HEK293 (cell line): ENCODE data around the gene FALEC.

Source experiments
- CTCF ChIA-PET: fragments of 350-600 bp; formaldehyde crosslinking; extraction: SDS; loops from one replicate; lab custom pipeline; 2021; ENCODE audit warnings: antibody characterized with exemption; lab: Yijun Ruan, JAX
- POLR2A ChIA-PET: fragments of 300-600 bp; formaldehyde crosslinking; extraction: SDS; loops from one replicate; lab custom pipeline; 2020; ENCODE audit warnings: antibody characterized with exemption, inconsistent platforms; lab: Yijun Ruan, JAX
- H3K27ac ChIP-seq: fragments of 200-500 bp; sonication (Bioruptor generic); 2 replicates; pipeline ENCODE4 v1.5.1; 2014; ENCODE audit warnings: low read depth, low read length, control low read depth, inconsistent platforms; ENCODE audit errors: extremely low read depth
- H3K36me3 ChIP-seq, 2 experiments: fragments of 200-500 bp in 1 of 2; sonication (Bioruptor generic) in 1 of 2; 1 replicate in 1 of 2; 2 replicates in 1 of 2; pipeline ENCODE4 v1.5.1; 2014 to 2017; ENCODE audit warnings: inconsistent platforms in 2 of 2, low read length in 2 of 2; ENCODE audit not compliant: control insufficient read depth in 2 of 2, insufficient read depth in 1 of 2
- H3K4me1 ChIP-seq: fragments of 200-500 bp; sonication (Bioruptor generic); 2 replicates; pipeline ENCODE4 v1.5.1; 2014; ENCODE audit warnings: mild to moderate bottlenecking, low read length, inconsistent platforms; ENCODE audit not compliant: control insufficient read depth, insufficient read depth
- H3K4me3 ChIP-seq: 2 replicates; pipeline ENCODE4 v1.5.1; 2011; ENCODE audit warnings: low read depth, mild to moderate bottlenecking, control low read depth, low read length, moderate library complexity
- H3K9me3 ChIP-seq: fragments of 200-500 bp; sonication (Bioruptor generic); 2 replicates; pipeline ENCODE4 v1.5.1; 2014; ENCODE audit warnings: low read depth, low read length, inconsistent platforms; ENCODE audit not compliant: control insufficient read depth, insufficient read depth
- EGR2 ChIP-seq: fragments of 450-650 bp; formaldehyde crosslinking; IDR thresholded peaks from 2 replicates; pipeline ENCODE4 v1.5.1; 2016; ENCODE audit warnings: low read depth, missing biosample characterization, missing genetic modification characterization
- FEZF1 ChIP-seq: fragments of 450-650 bp; formaldehyde crosslinking; IDR thresholded peaks from 2 replicates; pipeline ENCODE4 v1.5.1; 2016; ENCODE audit warnings: missing biosample characterization, missing genetic modification characterization
- OSR2 ChIP-seq: fragments of 450-650 bp; formaldehyde crosslinking; IDR thresholded peaks from 2 replicates; pipeline ENCODE4 v1.5.1; 2016; ENCODE audit warnings: missing biosample characterization, missing genetic modification characterization
- TCF7L2 ChIP-seq: IDR thresholded peaks from 2 replicates; pipeline ENCODE4 v1.6.1; 2011; ENCODE audit warnings: low read depth, mild to moderate bottlenecking, inconsistent platforms, low read length, moderate library complexity, borderline replicate concordance
- ZNF16 ChIP-seq: fragments of 450-650 bp; formaldehyde crosslinking; IDR thresholded peaks from 2 replicates; pipeline ENCODE4 v1.5.1; 2016; ENCODE audit warnings: low read depth, missing biosample characterization, missing genetic modification characterization
- ZNF211 ChIP-seq: fragments of 450-650 bp; formaldehyde crosslinking; IDR thresholded peaks from 2 replicates; pipeline ENCODE4 v1.5.1; 2016; ENCODE audit warnings: low read depth, missing biosample characterization, missing genetic modification characterization
- ZNF239 ChIP-seq: fragments of 450-650 bp; formaldehyde crosslinking; IDR thresholded peaks from 2 replicates; pipeline ENCODE4 v1.5.1; 2016; ENCODE audit warnings: missing biosample characterization, missing genetic modification characterization
- ZNF366 ChIP-seq: fragments of 450-650 bp; formaldehyde crosslinking; conservative IDR thresholded peaks from 2 replicates; pipeline ENCODE4 v1.5.1; 2016; ENCODE audit warnings: missing biosample characterization, missing genetic modification characterization
- ZNF596 ChIP-seq: fragments of 450-650 bp; IDR thresholded peaks from 2 replicates; pipeline ENCODE4 v1.5.0; 2018; ENCODE audit warnings: missing biosample characterization, mild to moderate bottlenecking, missing genetic modification characterization, moderate library complexity
- ZNF629 ChIP-seq: fragments of 450-650 bp; formaldehyde crosslinking; IDR thresholded peaks from 2 replicates; pipeline ENCODE4 v1.5.1; 2017; ENCODE audit warnings: missing biosample characterization, missing genetic modification characterization
- ZNF830 ChIP-seq: fragments of 450-650 bp; IDR thresholded peaks from 2 replicates; pipeline ENCODE4 v1.5.0; 2018; ENCODE audit warnings: missing biosample characterization, missing genetic modification characterization, low read depth, mild to moderate bottlenecking, moderate library complexity
- TF ChIP-seq, protein P1 (sequence below): fragments of 450-650 bp; formaldehyde crosslinking; IDR thresholded peaks from 2 replicates; pipeline ENCODE4 v1.5.1; 2016; ENCODE audit warnings: missing biosample characterization, missing genetic modification characterization
- TF ChIP-seq, protein P2 (sequence below): fragments of 450-650 bp; formaldehyde crosslinking; IDR thresholded peaks from 2 replicates; pipeline ENCODE4 v1.5.1; 2016; ENCODE audit warnings: missing biosample characterization, missing genetic modification characterization
- TF ChIP-seq, protein P3 (sequence below): fragments of 450-650 bp; formaldehyde crosslinking; IDR thresholded peaks from 2 replicates; pipeline ENCODE4 v1.5.1; 2016; ENCODE audit warnings: missing biosample characterization, missing genetic modification characterization, borderline replicate concordance

The FALEC gene

DNA sequence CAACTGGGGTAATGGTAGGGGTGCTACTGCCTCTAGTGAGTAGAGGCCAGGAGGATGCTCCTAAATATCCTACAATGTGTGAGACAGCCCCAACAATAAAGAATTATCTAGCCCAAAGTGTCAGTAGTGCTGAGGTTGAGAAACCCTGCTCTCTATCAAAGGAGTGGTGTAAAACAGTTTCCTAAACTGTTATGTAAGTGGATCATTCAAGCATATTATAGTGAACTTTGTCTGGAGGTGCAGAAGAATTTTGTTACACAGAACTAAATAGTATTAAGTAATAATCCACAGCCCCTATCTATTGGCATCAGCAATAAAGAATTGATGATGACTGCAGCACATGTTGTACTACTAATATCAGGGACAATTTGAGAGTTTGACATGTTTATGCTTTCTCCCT, 48.6 kb upstream of the FALEC start:
- no peaks in the 10 kb centered on the region for H3K4me1 ChIP-seq
- H3K36me3 ChIP-seq: peaks cover 50 to 65% of the 10 kb centered on the region in 2 experiments
- TF ChIP-seq ZNF596 (tag by site-specific recombination): no peak
- TF ChIP-seq TCF7L2: no peak
- TF ChIP-seq, protein P1, sequence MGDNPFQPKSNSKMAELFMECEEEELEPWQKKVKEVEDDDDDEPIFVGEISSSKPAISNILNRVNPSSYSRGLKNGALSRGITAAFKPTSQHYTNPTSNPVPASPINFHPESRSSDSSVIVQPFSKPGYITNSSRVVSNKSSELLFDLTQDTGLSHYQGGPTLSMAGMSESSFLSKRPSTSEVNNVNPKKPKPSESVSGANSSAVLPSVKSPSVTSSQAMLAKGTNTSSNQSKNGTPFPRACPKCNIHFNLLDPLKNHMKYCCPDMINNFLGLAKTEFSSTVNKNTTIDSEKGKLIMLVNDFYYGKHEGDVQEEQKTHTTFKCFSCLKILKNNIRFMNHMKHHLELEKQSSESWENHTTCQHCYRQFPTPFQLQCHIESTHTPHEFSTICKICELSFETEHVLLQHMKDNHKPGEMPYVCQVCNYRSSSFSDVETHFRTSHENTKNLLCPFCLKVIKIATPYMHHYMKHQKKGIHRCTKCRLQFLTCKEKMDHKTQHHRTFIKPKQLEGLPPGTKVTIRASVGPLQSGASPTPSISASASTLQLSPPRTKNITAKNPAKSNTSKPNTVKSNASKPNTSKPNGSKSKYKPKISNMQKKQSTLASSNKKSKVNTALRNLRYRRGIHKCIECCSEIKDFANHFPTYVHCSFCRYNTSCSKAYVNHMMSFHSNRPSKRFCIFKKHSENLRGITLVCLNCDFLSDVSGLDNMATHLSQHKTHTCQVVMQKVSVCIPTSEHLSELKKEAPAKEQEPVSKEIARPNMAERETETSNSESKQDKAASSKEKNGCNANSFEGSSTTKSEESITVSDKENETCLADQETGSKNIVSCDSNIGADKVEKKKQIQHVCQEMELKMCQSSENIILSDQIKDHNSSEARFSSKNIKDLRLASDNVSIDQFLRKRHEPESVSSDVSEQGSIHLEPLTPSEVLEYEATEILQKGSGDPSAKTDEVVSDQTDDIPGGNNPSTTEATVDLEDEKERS (tag by site-specific recombination): no peak
- no peak for TF ChIP-seq ZNF629 (tag by site-specific recombination)
- TF ChIP-seq ZNF239 (tag by site-specific recombination): no peak
- TF ChIP-seq, protein P2, sequence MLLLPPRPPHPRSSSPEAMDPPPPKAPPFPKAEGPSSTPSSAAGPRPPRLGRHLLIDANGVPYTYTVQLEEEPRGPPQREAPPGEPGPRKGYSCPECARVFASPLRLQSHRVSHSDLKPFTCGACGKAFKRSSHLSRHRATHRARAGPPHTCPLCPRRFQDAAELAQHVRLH (tag by site-specific recombination): no peak
- TF ChIP-seq FEZF1 (tag by site-specific recombination): no peak
- TF ChIP-seq, all 188 proteins: peak for 0
- CTCF ChIA-PET: no interaction called here
- POLR2A ChIA-PET: interaction anchor here (0.7 kb wide), 1 partner anchor 54 kb away, joined by 5 read pairs; no protein-coding TSS in a partner anchor
- Histone ChIP-seq H3K4me3 (no peak overlapping the region), H3K9me3 (no peaks in the 10 kb centered on the region), H3K27ac (no peak overlapping the region)

DNA sequence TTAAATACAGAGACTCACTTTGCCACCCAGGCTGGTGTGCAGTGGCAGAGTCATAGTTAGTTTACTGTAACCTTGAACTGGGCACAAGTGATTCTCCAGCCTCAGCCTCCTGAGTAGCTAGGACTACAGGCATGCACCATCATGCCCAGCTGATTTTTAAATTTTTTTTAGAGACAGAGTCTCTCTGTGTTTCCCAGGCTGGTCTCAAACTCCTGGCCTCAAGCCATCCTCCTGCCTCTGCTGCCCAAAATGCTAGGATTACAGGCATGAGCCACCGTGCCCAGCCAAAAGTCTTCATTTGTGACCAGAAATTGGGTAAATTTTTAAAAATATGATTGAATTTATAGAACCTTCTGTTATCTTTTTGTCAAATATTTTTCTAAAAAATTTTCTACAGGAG, 46.3 kb upstream of the FALEC start:
- Histone ChIP-seq H3K9me3 (no peaks in the 10 kb centered on the region), H3K27ac (no peak overlapping the region), H3K36me3 (peaks cover 50 to 72% of the 10 kb centered on the region in 2 experiments), H3K4me1 (peaks cover 5% of the 10 kb centered on the region; the same call in 1 of the 2 replicates), H3K4me3 (no peak overlapping the region)
- ChIA-PET POLR2A (no interaction called here), CTCF (interaction anchor here (0.6 to 1.8 kb wide), 3 partner anchors 36 to 476 kb away, joined by 3 to 4 read pairs (median 3); no protein-coding TSS in a partner anchor)
- TF ChIP-seq OSR2 (no peak), ZNF830 (tag by site-specific recombination) (no peak), ZNF211 (tag by site-specific recombination) (no peak)

DNA sequence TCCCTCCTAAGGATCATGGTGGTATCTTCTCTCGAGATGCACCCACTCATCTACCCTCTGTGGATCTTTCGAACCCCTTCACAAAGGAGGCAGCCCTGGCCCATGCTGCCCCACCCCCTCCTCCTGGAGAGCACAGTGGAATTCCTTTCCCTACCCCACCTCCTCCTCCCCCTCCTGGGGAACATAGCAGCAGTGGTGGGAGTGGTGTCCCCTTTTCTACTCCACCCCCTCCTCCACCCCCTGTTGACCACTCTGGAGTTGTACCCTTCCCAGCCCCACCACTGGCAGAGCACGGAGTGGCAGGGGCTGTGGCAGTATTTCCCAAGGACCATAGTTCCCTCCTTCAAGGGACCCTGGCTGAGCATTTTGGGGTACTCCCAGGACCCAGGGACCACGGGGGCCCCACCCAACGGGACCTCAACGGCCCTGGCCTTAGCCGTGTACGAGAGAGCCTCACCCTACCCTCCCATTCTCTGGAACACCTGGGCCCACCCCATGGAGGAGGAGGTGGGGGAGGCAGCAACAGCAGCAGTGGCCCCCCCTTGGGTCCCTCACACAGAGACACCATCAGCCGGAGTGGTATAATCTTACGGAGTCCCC, 42.9 kb upstream of the FALEC start:
- TF ChIP-seq EGR2 (tag by site-specific recombination) (0 out of 2 replicates have a peak, but pooled peaks have one; percentile 7), ZNF366 (tag by site-specific recombination) (no peak), ZNF16 (tag by site-specific recombination) (no peak)
- TF ChIP-seq, protein P3, sequence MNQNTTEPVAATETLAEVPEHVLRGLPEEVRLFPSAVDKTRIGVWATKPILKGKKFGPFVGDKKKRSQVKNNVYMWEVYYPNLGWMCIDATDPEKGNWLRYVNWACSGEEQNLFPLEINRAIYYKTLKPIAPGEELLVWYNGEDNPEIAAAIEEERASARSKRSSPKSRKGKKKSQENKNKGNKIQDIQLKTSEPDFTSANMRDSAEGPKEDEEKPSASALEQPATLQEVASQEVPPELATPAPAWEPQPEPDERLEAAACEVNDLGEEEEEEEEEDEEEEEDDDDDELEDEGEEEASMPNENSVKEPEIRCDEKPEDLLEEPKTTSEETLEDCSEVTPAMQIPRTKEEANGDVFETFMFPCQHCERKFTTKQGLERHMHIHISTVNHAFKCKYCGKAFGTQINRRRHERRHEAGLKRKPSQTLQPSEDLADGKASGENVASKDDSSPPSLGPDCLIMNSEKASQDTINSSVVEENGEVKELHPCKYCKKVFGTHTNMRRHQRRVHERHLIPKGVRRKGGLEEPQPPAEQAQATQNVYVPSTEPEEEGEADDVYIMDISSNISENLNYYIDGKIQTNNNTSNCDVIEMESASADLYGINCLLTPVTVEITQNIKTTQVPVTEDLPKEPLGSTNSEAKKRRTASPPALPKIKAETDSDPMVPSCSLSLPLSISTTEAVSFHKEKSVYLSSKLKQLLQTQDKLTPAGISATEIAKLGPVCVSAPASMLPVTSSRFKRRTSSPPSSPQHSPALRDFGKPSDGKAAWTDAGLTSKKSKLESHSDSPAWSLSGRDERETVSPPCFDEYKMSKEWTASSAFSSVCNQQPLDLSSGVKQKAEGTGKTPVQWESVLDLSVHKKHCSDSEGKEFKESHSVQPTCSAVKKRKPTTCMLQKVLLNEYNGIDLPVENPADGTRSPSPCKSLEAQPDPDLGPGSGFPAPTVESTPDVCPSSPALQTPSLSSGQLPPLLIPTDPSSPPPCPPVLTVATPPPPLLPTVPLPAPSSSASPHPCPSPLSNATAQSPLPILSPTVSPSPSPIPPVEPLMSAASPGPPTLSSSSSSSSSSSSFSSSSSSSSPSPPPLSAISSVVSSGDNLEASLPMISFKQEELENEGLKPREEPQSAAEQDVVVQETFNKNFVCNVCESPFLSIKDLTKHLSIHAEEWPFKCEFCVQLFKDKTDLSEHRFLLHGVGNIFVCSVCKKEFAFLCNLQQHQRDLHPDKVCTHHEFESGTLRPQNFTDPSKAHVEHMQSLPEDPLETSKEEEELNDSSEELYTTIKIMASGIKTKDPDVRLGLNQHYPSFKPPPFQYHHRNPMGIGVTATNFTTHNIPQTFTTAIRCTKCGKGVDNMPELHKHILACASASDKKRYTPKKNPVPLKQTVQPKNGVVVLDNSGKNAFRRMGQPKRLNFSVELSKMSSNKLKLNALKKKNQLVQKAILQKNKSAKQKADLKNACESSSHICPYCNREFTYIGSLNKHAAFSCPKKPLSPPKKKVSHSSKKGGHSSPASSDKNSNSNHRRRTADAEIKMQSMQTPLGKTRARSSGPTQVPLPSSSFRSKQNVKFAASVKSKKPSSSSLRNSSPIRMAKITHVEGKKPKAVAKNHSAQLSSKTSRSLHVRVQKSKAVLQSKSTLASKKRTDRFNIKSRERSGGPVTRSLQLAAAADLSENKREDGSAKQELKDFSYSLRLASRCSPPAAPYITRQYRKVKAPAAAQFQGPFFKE (tag by site-specific recombination): no peak

More for the DNA sequence above, 42.9 kb upstream of the FALEC start:
- ChIA-PET CTCF (no interaction called here), POLR2A (no interaction called here)
- no peak overlapping the region for H3K27ac ChIP-seq
- H3K4me3 ChIP-seq: no peak overlapping the region
- peaks cover 8% of the 10 kb centered on the region; the same call in 1 of the 2 replicates for H3K4me1 ChIP-seq
- H3K36me3 ChIP-seq: peaks cover 25 to 46% of the 10 kb centered on the region in 2 experiments
- no peaks in the 10 kb centered on the region for H3K9me3 ChIP-seq
